NCI-H128 (cell line): ENCODE measurements around the gene BTN1A1.
A peak's percentile ranks its signal among the peaks of the same experiment; 100 is the strongest.
"Not testable (repeated sequence)": the region's sequence is repeated elsewhere in the genome, so short reads cannot be mapped to it uniquely, and the experiment has no call there.

ENCODE experiments used
- DNase-seq: peaks from one replicate; lab custom pipeline; 2025; ENCODE audit not compliant: unreplicated experiment; lab: John Stamatoyannopoulos, UW

The BTN1A1 gene

GRCh38 chr6:26500102-26500501 lies at the start of gene BTN1A1:
Gene BTN1A1 (plus strand): TSS chr6:26500303. CDS start chr6:26501287, 984 bp downstream.
- DNase-seq: no peak

DNA sequence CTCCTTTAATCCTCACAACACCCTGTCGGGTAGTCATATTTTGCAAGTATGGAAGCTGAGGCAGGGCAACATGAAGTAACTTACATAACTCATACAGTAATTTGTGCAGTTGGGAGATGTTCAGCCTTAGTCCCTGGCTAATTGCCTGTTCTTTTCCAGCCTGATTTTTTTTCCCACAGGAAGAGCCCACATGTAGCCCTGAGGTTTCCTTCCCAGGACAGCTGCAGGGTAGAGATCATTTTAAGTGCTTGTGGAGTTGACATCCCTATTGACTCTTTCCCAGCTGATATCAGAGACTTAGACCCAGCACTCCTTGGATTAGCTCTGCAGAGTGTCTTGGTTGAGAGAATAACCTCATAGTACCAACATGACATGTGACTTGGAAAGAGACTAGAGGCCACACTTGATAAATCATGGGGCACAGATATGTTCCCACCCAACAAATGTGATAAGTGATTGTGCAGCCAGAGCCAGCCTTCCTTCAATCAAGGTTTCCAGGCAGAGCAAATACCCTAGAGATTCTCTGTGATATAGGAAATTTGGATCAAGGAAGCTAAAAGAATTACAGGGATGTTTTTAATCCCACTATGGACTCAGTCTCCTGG lies 47.4 kb upstream of the BTN1A1 start:
- DNase-seq: no peak

- DNase-seq: no peak
Observed at GRCh38 chr6:26454631-26455030, 45.5 kb upstream of the BTN1A1 start.

GRCh38 chr6:26455357-26455970 lies 44.6 kb upstream of the BTN1A1 start:
- no peak for DNase-seq

GRCh38 chr6:26457264-26457805 lies 42.8 kb upstream of the BTN1A1 start:
- DNase-seq: no peak

DNA sequence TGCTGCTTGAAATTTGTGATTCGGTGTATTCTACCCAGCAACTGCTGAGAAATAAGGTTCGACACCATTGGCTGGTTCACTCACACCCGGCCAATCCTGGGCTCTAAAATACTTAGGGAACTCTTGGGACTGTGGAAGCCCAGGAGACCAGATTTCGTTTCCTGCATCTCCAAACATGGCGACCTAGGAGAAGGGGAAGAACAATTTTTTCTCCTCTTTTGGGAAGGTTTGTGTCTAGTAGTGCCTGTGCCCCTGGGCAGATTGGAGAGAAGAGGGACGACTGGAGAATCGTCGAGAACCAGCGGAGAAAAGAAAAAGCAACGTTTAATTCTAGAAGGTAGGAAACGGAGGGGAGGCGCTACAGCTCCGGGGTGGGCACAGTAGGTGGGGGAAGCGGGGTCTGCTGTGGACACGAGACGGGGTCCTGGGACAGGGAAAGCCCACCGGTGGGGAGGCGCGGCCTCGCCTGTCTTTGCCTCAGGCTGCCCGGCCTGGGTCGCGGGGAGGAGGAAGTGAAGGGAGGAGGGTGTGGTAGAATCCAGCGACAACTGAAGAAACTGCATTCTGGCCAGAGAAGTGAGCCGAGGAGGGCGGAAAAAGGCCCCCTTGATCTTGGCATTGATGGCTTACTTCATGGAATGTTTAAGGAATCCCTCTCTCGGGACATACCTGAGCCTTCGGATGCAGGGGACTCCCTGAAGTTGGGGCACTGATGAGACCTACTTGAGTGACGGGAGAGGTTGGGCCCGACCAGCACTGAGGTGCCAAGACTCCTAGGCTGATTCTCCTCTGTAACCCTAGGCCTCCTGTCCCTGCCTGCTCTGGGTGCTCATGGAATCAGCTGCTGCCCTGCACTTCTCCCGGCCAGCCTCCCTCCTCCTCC lies 42.1 kb upstream of the BTN1A1 start, which contains the start of gene BTN2A1:
TSS of gene BTN2A1 (plus strand) at position 150 of the 883 bp plus-strand sequence. CDS start at position 832, 682 bp downstream.
- DNase-seq: peak; percentile 77

DNA sequence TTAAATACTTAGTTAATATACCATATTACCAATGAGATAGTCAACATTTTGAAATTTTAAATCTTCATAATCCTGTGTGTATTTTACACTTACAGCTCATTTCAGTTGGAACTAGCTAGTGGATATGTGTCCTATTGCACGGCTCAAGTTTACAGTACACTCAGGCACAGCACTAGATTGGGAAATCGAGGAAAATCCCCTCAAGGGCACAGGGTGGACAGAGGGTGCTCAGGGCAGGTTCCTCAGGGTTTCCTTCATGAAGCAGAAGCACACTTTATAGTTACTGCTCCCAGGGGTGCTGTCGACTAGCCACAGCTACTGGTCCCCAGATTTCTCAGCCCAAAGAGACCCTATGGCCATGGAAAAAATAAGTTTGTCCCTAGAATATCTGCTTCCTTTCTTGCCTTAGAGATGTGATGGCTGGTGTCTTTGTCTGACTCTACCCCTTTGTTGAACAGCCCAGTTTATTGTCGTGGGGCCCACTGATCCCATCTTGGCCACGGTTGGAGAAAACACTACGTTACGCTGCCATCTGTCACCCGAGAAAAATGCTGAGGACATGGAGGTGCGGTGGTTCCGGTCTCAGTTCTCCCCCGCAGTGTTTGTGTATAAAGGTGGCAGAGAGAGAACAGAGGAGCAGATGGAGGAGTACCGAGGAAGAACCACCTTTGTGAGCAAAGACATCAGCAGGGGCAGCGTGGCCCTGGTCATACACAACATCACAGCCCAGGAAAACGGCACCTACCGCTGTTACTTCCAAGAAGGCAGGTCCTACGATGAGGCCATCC lies 40.9 kb upstream of the BTN1A1 start:
- DNase-seq: no peak

DNA sequence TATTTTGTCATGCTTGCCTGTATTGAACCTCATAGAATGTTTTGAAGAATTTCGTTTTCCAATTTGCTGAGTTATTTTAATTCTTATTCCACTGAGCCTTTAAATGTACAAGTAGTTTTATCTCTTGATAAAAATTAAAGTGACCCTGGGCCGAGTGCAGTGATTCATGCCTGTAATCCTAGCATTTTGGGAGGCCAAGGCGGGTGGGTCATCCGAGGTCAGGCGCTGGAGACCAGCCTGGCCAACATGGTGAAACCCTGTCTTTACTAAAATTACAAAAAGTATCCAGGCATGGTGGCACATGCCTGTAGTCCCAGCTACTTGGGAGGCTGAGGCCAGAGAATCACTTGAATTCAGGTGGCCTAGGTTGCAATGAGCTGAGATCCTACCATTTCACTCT lies 38.8 kb upstream of the BTN1A1 start:
- DNase-seq: not testable (repeated sequence)

- no peak for DNase-seq
Observed at GRCh38 chr6:26464014-26464413, 36.1 kb upstream of the BTN1A1 start.

DNA sequence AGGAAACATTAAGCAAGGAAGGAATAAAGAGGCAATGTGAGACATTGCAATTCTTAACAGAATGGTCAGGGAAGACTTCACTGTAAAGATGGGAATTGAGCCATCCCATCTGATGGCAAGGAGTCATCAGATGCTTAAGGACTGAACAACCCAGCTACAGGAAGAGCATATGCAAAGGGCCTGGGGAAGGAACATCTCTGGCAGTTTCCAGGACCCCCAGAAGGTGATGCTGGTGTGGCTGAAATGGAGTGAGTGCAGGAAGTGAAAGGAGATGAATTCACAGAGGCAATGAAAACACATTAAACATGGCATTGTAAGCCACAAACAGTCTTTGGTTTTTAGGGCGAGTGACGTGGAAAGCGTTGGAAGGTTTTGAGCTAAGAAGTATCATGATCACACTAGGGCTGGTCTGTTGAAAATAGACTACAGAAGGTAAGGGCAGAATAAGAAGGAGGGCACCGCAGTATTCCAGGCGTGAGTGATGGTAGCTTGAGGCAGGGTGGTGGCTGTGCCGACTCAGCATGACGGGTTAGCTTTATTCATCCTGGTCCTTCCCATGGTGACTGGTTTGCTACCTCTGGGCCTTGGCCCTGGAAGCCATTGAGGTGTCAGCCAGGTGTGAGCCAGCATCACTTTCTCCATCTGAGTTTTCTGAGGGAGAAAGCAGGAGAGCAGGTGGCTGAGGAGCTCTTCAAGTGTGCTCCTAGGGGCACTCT lies 35.5 kb upstream of the BTN1A1 start:
- DNase-seq: no peak

DNA sequence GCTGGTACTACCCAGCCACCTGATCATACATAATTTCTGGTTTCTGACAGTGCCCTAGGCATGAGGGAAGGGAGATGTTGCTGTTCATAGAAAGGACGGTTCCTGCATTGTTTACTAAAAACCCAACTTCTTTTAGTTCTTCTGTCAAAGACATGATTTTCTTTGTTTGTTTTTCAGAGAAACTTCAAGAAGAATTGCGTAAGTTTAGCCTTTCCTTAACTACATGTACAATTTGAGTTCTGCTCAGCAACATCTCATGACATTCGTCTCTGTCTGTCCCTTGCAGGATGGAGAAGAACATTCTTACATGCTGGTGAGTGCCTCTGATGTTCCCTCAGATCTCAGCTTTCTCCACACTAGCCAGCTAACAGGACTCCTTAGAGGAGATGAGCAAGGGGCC lies 34.3 kb upstream of the BTN1A1 start:
- no peak for DNase-seq

DNA sequence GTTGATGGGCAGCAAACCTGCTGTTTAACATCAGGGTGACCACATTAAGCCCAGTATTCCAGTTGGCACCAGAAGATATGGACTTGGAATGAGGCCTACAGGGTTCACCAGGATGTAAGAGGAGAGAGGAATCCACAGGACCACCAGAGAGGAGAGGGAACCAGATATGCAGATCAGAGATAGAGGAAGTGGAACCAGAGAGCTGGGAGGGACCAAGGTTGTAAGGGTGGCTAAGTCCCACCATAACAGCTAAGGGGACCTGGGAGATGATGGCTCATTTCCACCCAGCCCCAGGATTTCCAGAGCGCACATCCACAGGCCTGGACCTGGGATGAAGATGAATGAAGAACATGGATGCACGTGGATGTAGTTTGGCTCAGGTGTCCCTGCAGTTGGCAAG lies 31.3 kb upstream of the BTN1A1 start:
- no peak for DNase-seq

- DNase-seq: no peak
Observed at GRCh38 chr6:26470643-26471042, 29.5 kb upstream of the BTN1A1 start.

GRCh38 chr6:26471970-26472369 lies 28.1 kb upstream of the BTN1A1 start:
- DNase-seq: no peak

DNA sequence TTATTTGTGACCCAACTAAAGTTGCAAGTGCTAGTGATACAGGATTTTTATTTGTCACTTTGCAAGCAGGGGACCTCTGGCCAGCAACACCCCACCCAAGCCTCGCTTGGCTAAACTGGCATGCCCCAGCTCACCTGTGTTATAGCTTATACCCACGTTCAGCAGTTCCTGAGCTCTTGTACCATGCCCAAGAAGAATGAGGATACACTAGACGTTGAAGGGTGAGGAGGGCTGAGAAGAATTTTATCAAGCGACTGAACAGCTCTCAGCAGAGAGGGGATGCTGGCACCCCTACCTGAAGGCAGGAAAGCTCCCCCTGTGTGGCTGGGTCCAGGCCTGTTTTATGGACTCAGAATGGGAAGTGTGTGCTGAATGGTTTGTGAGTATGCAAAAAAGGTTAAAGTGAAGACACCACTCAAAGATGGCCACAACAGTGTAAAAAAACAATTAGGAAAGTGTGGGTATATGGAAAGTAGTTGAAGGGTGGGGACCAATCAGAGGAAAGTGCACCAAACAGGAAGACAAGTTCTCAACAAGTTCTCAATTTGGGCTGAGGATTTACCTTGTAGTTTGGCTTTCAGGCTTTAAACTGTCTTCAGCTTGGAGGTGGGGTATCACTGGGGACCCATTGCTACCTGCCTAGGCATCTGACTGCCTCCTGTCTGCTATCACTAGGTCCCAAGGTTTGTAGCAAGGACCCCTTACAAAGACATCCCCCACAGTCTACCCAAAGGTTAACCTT lies 27.4 kb upstream of the BTN1A1 start:
- no peak for DNase-seq

- no peak for DNase-seq
Observed at GRCh38 chr6:26473429-26473757, 26.7 kb upstream of the BTN1A1 start.

GRCh38 chr6:26473758-26474438 lies 26.2 kb upstream of the BTN1A1 start:
- DNase-seq: peak; percentile 51

- DNase-seq: no peak
Observed at GRCh38 chr6:26474439-26474881, 25.6 kb upstream of the BTN1A1 start.
